Sigmoid colon (tissue), 7 donors: ENCODE measurements around the gene INSRR. TPM values are rescaled to one million over a fixed set of nuclear protein-coding genes. Genes with fewer than 3 reads are reported as not detected.

Source experiments
- DNase-seq: peaks from one replicate; pipeline ENCODE4 v3.0.0-alpha.2; 2019
- H3K27ac ChIP-seq, 4 donors: fragments of 200-600 bp; sonication (generic); one replicate each; pipeline ENCODE4 v1.5.1; 2016 to 2019; ENCODE audit warnings: mild to moderate bottlenecking in 1 of 4
- H3K27me3 ChIP-seq, 3 donors: fragments of 200-600 bp; sonication (generic); one replicate each; pipeline ENCODE4 v1.5.1; 2019; ENCODE audit warnings: mild to moderate bottlenecking in 1 of 3
- H3K36me3 ChIP-seq, 4 donors: fragments of 200-600 bp; sonication (generic); one replicate each; pipeline ENCODE4 v1.5.1; 2016 to 2019
- H3K4me1 ChIP-seq, 4 donors: fragments of 200-600 bp; sonication (generic); one replicate each; pipeline ENCODE4 v1.5.1; 2017 to 2019
- H3K4me3 ChIP-seq, 4 donors: fragments of 200-600 bp; sonication (generic); one replicate each; pipeline ENCODE4 v1.5.1; 2017 to 2019; ENCODE audit warnings: mild to moderate bottlenecking in 2 of 4, moderate library complexity in 1 of 4
- H3K9me3 ChIP-seq, 4 donors: fragments of 200-600 bp in 3 of 4; sonication (generic) in 3 of 4; one replicate each; pipeline versions ENCODE4 v1.5.1 to v1.6.1; 2013 to 2019
- CTCF ChIP-seq, 4 experiments: fragments of 450-650 bp in 3 of 4; fragments of 200-600 bp in 1 of 4; IDR thresholded peaks; one replicate each; pipeline ENCODE4 v1.5.1; 2016 to 2019; ENCODE audit warnings: antibody characterized with exemption in 4 of 4, mild to moderate bottlenecking in 3 of 4, moderate library complexity in 2 of 4
- EP300 ChIP-seq, 4 donors: sonication (generic); formaldehyde crosslinking; IDR thresholded peaks; one replicate each; pipeline ENCODE4 v1.6.1; 2017; ENCODE audit warnings: antibody characterized with exemption in 4 of 4
- POLR2A ChIP-seq, 2 donors: fragments of 450-650 bp; IDR thresholded peaks; one replicate each; pipeline ENCODE4 v1.6.1; 2016; ENCODE audit warnings: antibody characterized with exemption in 2 of 2, mild to moderate bottlenecking in 2 of 2, moderate library complexity in 2 of 2
- POLR2AphosphoS5 ChIP-seq, 4 donors: sonication (generic); formaldehyde crosslinking; IDR thresholded peaks; one replicate each; pipeline ENCODE4 v1.6.1; 2017; ENCODE audit warnings: antibody characterized with exemption in 4 of 4
- WGBS, 2 donors: extraction: QIAGEN DNeasy Blood & Tissue Kit; methylation state at CpG; one replicate each; pipeline ENCODE4 v1.1.7; 2013; 5-methylcytosine and 5-hydroxymethylcytosine counted together
- intact Hi-C: fragments of 100-400 bp; cut with DNase I; formaldehyde crosslinking; loops from one replicate; pipeline ENCODE4 v1.15.1; 2023
- polyA plus RNA-seq, 3 donors: library from polyadenylated mRNA; stranded (reverse); fragments of 200-250 nt; gene quantifications; one replicate each; pipeline ENCODE4 v1.2.3, GENCODE V29; 2013
- total RNA-seq, 4 donors: library from RNA; depleted of rRNA; stranded (reverse); fragments of >200 nt; gene quantifications; one replicate each; pipeline ENCODE4 v1.1.0, GENCODE V29; 2016
- donor health status: healthy with polysubstance abuse.
- donor health status: Bipolar disorder and iron deficiency.
- donor health status: healthy.

INSRR gene
- total and polyA plus RNA-seq, 7 donors, result 0.06 TPM; not detected in 6

- no peak for TF ChIP-seq CTCF (IDR thresholded peaks at IDR 0.05)
- TF ChIP-seq POLR2A (IDR thresholded peaks at IDR 0.05), result no peak
- no peak for TF ChIP-seq POLR2AphosphoS5 (IDR thresholded peaks at IDR 0.05)
- TF ChIP-seq EP300 (IDR thresholded peaks at IDR 0.05), result no peak
- intact Hi-C loops, result no loop called here
- no peaks in the 10 kb centered on the region for H3K9me3 ChIP-seq
- H3K36me3 ChIP-seq, result peaks cover 4 to 51% (median 30%) of the 10 kb centered on the region in 4 donors
- no peak overlapping the region for H3K27ac ChIP-seq
- WGBS, 2 donors, result 90 to 93% methylated on average over 8 of the region's 8 CpGs
- H3K4me1 ChIP-seq, result peaks cover 0 to 39% (median 21%) of the 10 kb centered on the region in 4 donors
- H3K4me3 ChIP-seq, result no peak overlapping the region
- no peak for DNase-seq
- no peaks in the 10 kb centered on the region for H3K27me3 ChIP-seq
These were observed 56.4 kb downstream of the INSRR start for GRCh38 chr1:156802421-156802935.

GRCh38 chr1:156801409-156802121, 57.4 kb downstream of the INSRR start:
- Histone ChIP-seq H3K4me3 (no peak overlapping the region), H3K27ac (no peak overlapping the region), H3K9me3 (no peaks in the 10 kb centered on the region), H3K4me1 (peaks cover 0 to 32% (median 19%) of the 10 kb centered on the region in 4 donors), H3K27me3 (no peaks in the 10 kb centered on the region), H3K36me3 (peaks cover 10 to 60% (median 35%) of the 10 kb centered on the region in 4 donors)
- 76 to 82% methylated on average over 7 of the region's 7 CpGs for WGBS, 2 donors
- no peak for TF ChIP-seq CTCF (IDR thresholded peaks at IDR 0.05)
- no peak for TF ChIP-seq EP300 (IDR thresholded peaks at IDR 0.05)
- no peak for TF ChIP-seq POLR2A (IDR thresholded peaks at IDR 0.05)
- peak in 1 of 4 donors; percentile 13 for TF ChIP-seq POLR2AphosphoS5 (IDR thresholded peaks at IDR 0.05)
- DNase-seq, result no peak
- intact Hi-C loops, result no loop called here

DNA sequence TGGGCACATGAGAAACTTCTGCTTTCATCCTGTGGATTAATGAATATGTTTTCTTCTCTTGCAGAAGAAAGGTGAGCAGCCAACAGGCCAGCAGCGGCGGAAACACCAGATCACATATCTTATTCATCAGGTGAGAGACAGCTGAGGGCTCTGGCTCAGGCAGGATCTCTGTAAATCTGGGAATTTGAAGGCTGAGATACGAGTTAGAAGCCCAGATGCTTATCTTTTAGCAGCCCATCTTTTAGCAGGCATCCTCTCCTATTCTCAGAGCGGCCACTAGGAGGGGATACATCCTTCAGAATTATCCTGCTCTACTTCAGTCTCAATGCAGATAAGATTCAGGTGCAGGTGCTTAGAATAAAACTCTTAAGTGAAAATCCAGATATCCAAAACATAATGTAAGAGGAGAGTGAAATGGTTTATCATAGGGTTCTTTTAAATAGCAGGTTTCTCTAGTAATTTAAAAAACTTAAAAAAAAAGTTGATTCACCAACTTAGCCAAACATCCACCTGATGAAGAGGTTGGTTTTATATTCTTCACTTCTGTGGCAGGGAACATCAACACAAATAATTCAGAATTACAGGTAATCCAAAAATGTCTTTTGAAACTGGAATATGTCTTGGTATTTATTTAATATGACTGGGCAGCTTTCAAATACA, 61.6 kb downstream of the INSRR start:
- 48 to 52% methylated on average over 4 of the region's 4 CpGs for WGBS, 2 donors
- peaks cover 33 to 100% (median 68%) of the 10 kb centered on the region in 4 donors for H3K36me3 ChIP-seq
- H3K4me3 ChIP-seq, result no peak overlapping the region
- TF ChIP-seq EP300 (IDR thresholded peaks at IDR 0.05) (no peak), CTCF (IDR thresholded peaks at IDR 0.05) (peak in 3 of 4 experiments; percentile 29 to 65 (median 57))
- H3K9me3 ChIP-seq, result no peaks in the 10 kb centered on the region
- no peaks in the 10 kb centered on the region for H3K27me3 ChIP-seq
- H3K27ac ChIP-seq, result no peak overlapping the region
- peaks cover 0 to 4% (median 0%) of the 10 kb centered on the region in 4 donors for H3K4me1 ChIP-seq
- intact Hi-C loops, result no loop called here
- no peak for DNase-seq

GRCh38 chr1:156796340-156797097, 62.4 kb downstream of the INSRR start:
- WGBS, 2 donors, result 86 to 87% methylated on average over 8 of the region's 8 CpGs
- no peak for DNase-seq
- intact Hi-C loops, result no loop called here
- peaks cover 36 to 100% (median 75%) of the 10 kb centered on the region in 4 donors for H3K36me3 ChIP-seq
- no peaks in the 10 kb centered on the region for H3K27me3 ChIP-seq
- no peak overlapping the region for H3K4me3 ChIP-seq
- peaks cover 0 to 4% (median 0%) of the 10 kb centered on the region in 4 donors for H3K4me1 ChIP-seq
- no peak for TF ChIP-seq CTCF (IDR thresholded peaks at IDR 0.05)
- no peak for TF ChIP-seq EP300 (IDR thresholded peaks at IDR 0.05)
- TF ChIP-seq POLR2A (IDR thresholded peaks at IDR 0.05), result no peak
- no peak for TF ChIP-seq POLR2AphosphoS5 (IDR thresholded peaks at IDR 0.05)
- no peak overlapping the region for H3K27ac ChIP-seq
- H3K9me3 ChIP-seq, result no peaks in the 10 kb centered on the region
